Activated T-cell treated with anti-CD3 and anti-CD28 coated beads, Interleukin-2, amount 50 U/mL, for 4 hours (primary cell): ENCODE measurements around the gene SLC6A12. TPM values are rescaled to one million over a fixed set of nuclear protein-coding genes. Genes with fewer than 3 reads are reported as not detected.

Experiments used
- ATAC-seq, 2 donors: fragments of 200-7000 bp; cut with Tn5 transposase; one replicate each; pipeline ENCODE4 v1.10.0; 2021
- DNase-seq: peaks from one replicate; pipeline ENCODE4 v3.0.0-alpha.2; 2020
- H3K27me3 Mint-ChIP-seq: one replicate; pipeline ENCODE4 v1.8.0; 2021; ENCODE audit warnings: low read depth, mixed read lengths
- H3K36me3 Mint-ChIP-seq: one replicate; pipeline ENCODE4 v1.8.0; 2022; ENCODE audit warnings: mixed read lengths; ENCODE audit not compliant: insufficient read depth
- H3K4me1 Mint-ChIP-seq: one replicate; pipeline ENCODE4 v1.8.0; 2021; ENCODE audit warnings: low read depth, mixed read lengths
- H3K4me3 Mint-ChIP-seq: one replicate; pipeline ENCODE4 v1.8.0; 2021; ENCODE audit warnings: mild to moderate bottlenecking, moderate library complexity, mixed read lengths
- H3K9me3 Mint-ChIP-seq: one replicate; pipeline ENCODE4 v1.8.0; 2021; ENCODE audit warnings: mixed read lengths
- total RNA-seq, 3 donors: library from RNA; stranded (reverse); gene quantifications; one replicate each; pipeline ENCODE4 v1.2.1, GENCODE V29; 2021

The SLC6A12 gene
- total RNA-seq, 3 donors from 2014 or later, result 0.11 to 0.42 TPM; not detected in 1

- no peaks in the 10 kb centered on the region for H3K36me3 Mint-ChIP-seq
- ATAC-seq (no peak), DNase-seq (no peak)
- no peaks in the 10 kb centered on the region for H3K9me3 Mint-ChIP-seq
- no peak overlapping the region for H3K4me3 Mint-ChIP-seq
- peaks cover 50% of the 10 kb centered on the region for H3K27me3 Mint-ChIP-seq
- H3K4me1 Mint-ChIP-seq, result no peaks in the 10 kb centered on the region
Measured at GRCh38 chr12:203462-204260, 10.3 kb downstream of the SLC6A12 start.

GRCh38 chr12:203074-203461 lies 10.9 kb downstream of the SLC6A12 start:
- H3K27me3 Mint-ChIP-seq, result peaks cover 48% of the 10 kb centered on the region
- no peak overlapping the region for H3K4me3 Mint-ChIP-seq
- no peaks in the 10 kb centered on the region for H3K9me3 Mint-ChIP-seq
- H3K4me1 Mint-ChIP-seq, result no peaks in the 10 kb centered on the region
- H3K36me3 Mint-ChIP-seq, result no peaks in the 10 kb centered on the region
- no peak for ATAC-seq
- no peak for DNase-seq

GRCh38 chr12:202081-202731 lies 11.8 kb downstream of the SLC6A12 start:
- peaks cover 47% of the 10 kb centered on the region for H3K27me3 Mint-ChIP-seq
- H3K36me3 Mint-ChIP-seq, result no peaks in the 10 kb centered on the region
- no peak for DNase-seq
- no peak overlapping the region for H3K4me3 Mint-ChIP-seq
- no peaks in the 10 kb centered on the region for H3K9me3 Mint-ChIP-seq
- ATAC-seq, result no peak
- no peaks in the 10 kb centered on the region for H3K4me1 Mint-ChIP-seq

GRCh38 chr12:201361-201760 lies 12.6 kb downstream of the SLC6A12 start:
- Mint-ChIP-seq H3K36me3 (no peaks in the 10 kb centered on the region), H3K4me1 (no peaks in the 10 kb centered on the region), H3K9me3 (no peaks in the 10 kb centered on the region), H3K27me3 (peaks cover 40% of the 10 kb centered on the region), H3K4me3 (no peak overlapping the region)
- ATAC-seq, result no peak
- DNase-seq, result no peak

- Mint-ChIP-seq H3K36me3 (no peaks in the 10 kb centered on the region), H3K27me3 (peaks cover 22% of the 10 kb centered on the region), H3K9me3 (no peaks in the 10 kb centered on the region), H3K4me3 (no peak overlapping the region), H3K4me1 (no peaks in the 10 kb centered on the region)
- DNase-seq (no peak), ATAC-seq (no peak)
Measured at GRCh38 chr12:198705-199104, 15.3 kb downstream of the SLC6A12 start.

- Mint-ChIP-seq H3K27me3 (peaks cover 22% of the 10 kb centered on the region), H3K4me1 (no peaks in the 10 kb centered on the region), H3K9me3 (no peaks in the 10 kb centered on the region), H3K4me3 (no peak overlapping the region), H3K36me3 (no peaks in the 10 kb centered on the region)
- ATAC-seq (no peak), DNase-seq (no peak)
Measured at GRCh38 chr12:197911-198695, 15.9 kb downstream of the SLC6A12 start.

- Mint-ChIP-seq H3K9me3 (no peaks in the 10 kb centered on the region), H3K4me1 (no peaks in the 10 kb centered on the region), H3K27me3 (peaks cover 21% of the 10 kb centered on the region), H3K4me3 (no peak overlapping the region), H3K36me3 (no peaks in the 10 kb centered on the region)
- ATAC-seq, result no peak
- DNase-seq, result no peak
Measured at GRCh38 chr12:197347-197746, 16.6 kb downstream of the SLC6A12 start.

- H3K9me3 Mint-ChIP-seq, result no peaks in the 10 kb centered on the region
- H3K4me3 Mint-ChIP-seq, result no peak overlapping the region
- H3K36me3 Mint-ChIP-seq, result no peaks in the 10 kb centered on the region
- H3K27me3 Mint-ChIP-seq, result peaks cover 13% of the 10 kb centered on the region
- H3K4me1 Mint-ChIP-seq, result no peaks in the 10 kb centered on the region
- no peak for ATAC-seq
- no peak for DNase-seq
Measured at GRCh38 chr12:196436-196835, 17.5 kb downstream of the SLC6A12 start.

GRCh38 chr12:195951-196350 lies 18.0 kb downstream of the SLC6A12 start:
- Mint-ChIP-seq H3K27me3 (peaks cover 9% of the 10 kb centered on the region), H3K4me3 (no peak overlapping the region), H3K4me1 (no peaks in the 10 kb centered on the region), H3K9me3 (no peaks in the 10 kb centered on the region), H3K36me3 (no peaks in the 10 kb centered on the region)
- ATAC-seq (no peak), DNase-seq (no peak)

GRCh38 chr12:195156-195555 lies 18.8 kb downstream of the SLC6A12 start:
- Mint-ChIP-seq H3K4me3 (no peak overlapping the region), H3K9me3 (no peaks in the 10 kb centered on the region), H3K4me1 (no peaks in the 10 kb centered on the region), H3K27me3 (peaks cover 7% of the 10 kb centered on the region), H3K36me3 (no peaks in the 10 kb centered on the region)
- no peak for DNase-seq
- ATAC-seq, result no peak

- peaks cover 16% of the 10 kb centered on the region for H3K27me3 Mint-ChIP-seq
- ATAC-seq, result no peak
- H3K4me1 Mint-ChIP-seq, result no peaks in the 10 kb centered on the region
- H3K4me3 Mint-ChIP-seq, result no peak overlapping the region
- no peaks in the 10 kb centered on the region for H3K36me3 Mint-ChIP-seq
- no peak for DNase-seq
- no peaks in the 10 kb centered on the region for H3K9me3 Mint-ChIP-seq
Measured at GRCh38 chr12:194276-194675, 19.7 kb downstream of the SLC6A12 start.

- H3K4me1 Mint-ChIP-seq, result peaks cover 2% of the 10 kb centered on the region
- H3K4me3 Mint-ChIP-seq, result no peak overlapping the region
- no peaks in the 10 kb centered on the region for H3K9me3 Mint-ChIP-seq
- H3K36me3 Mint-ChIP-seq, result no peaks in the 10 kb centered on the region
- peaks cover 22% of the 10 kb centered on the region for H3K27me3 Mint-ChIP-seq
- ATAC-seq, result no peak
- no peak for DNase-seq
Measured at GRCh38 chr12:193261-193660, 20.7 kb downstream of the SLC6A12 start.

- H3K4me3 Mint-ChIP-seq, result no peak overlapping the region
- H3K9me3 Mint-ChIP-seq, result no peaks in the 10 kb centered on the region
- peaks cover 2% of the 10 kb centered on the region for H3K4me1 Mint-ChIP-seq
- peaks cover 27% of the 10 kb centered on the region for H3K27me3 Mint-ChIP-seq
- no peak for ATAC-seq
- H3K36me3 Mint-ChIP-seq, result no peaks in the 10 kb centered on the region
- no peak for DNase-seq
Measured at GRCh38 chr12:191541-191940, 22.4 kb downstream of the SLC6A12 start.

GRCh38 chr12:190881-191280 lies 23.1 kb downstream of the SLC6A12 start:
- H3K27me3 Mint-ChIP-seq, result peaks cover 27% of the 10 kb centered on the region
- ATAC-seq (no peak), DNase-seq (no peak)
- peaks cover 2% of the 10 kb centered on the region for H3K4me1 Mint-ChIP-seq
- H3K4me3 Mint-ChIP-seq, result no peak overlapping the region
- H3K36me3 Mint-ChIP-seq, result no peaks in the 10 kb centered on the region
- no peaks in the 10 kb centered on the region for H3K9me3 Mint-ChIP-seq

GRCh38 chr12:189622-189962 lies 24.4 kb downstream of the SLC6A12 start:
- Mint-ChIP-seq H3K27me3 (peaks cover 30% of the 10 kb centered on the region), H3K9me3 (no peaks in the 10 kb centered on the region), H3K36me3 (no peaks in the 10 kb centered on the region), H3K4me1 (peaks cover 2% of the 10 kb centered on the region), H3K4me3 (no peak overlapping the region)
- no peak for ATAC-seq
- DNase-seq, result no peak
